Liver (tissue), 9 donors: Measurements from ENCODE around the gene RGS1. TPM values are rescaled to one million over a fixed set of nuclear protein-coding genes. Genes with fewer than 3 reads are reported as not detected.

ENCODE experiments used
- DNase-seq: peaks from one replicate; pipeline ENCODE4 v3.0.0-alpha.2; 2017; ENCODE audit warnings: low spot score
- H3K27ac ChIP-seq, 2 donors: one replicate each; pipeline ENCODE4 v1.7.0; 2013; ENCODE audit warnings: inconsistent platforms in 2 of 2, low read length in 2 of 2, control low read depth in 1 of 2, low read depth in 1 of 2, mild to moderate bottlenecking in 1 of 2
- H3K27me3 ChIP-seq, 4 donors: one replicate each; pipeline versions ENCODE4 v1.6.1 to v1.7.0; 2013; ENCODE audit warnings: low read length in 3 of 4, inconsistent platforms in 1 of 4, mild to moderate bottlenecking in 1 of 4, moderate library complexity in 1 of 4; ENCODE audit not compliant: control insufficient read depth in 4 of 4, insufficient read depth in 4 of 4
- H3K36me3 ChIP-seq, 4 donors: one replicate each; pipeline versions ENCODE4 v1.6.1 to v1.7.0; 2013; ENCODE audit warnings: low read length in 3 of 4, mild to moderate bottlenecking in 3 of 4, low read depth in 1 of 4, moderate library complexity in 1 of 4; ENCODE audit not compliant: control insufficient read depth in 4 of 4, insufficient read depth in 3 of 4
- H3K4me1 ChIP-seq, 4 donors: one replicate each; pipeline versions ENCODE4 v1.6.1 to v1.7.0; 2013; ENCODE audit warnings: low read length in 3 of 4, mild to moderate bottlenecking in 3 of 4, moderate library complexity in 1 of 4; ENCODE audit not compliant: control insufficient read depth in 4 of 4, insufficient read depth in 4 of 4
- H3K4me3 ChIP-seq, 3 donors: one replicate each; pipeline versions ENCODE4 v1.6.1 to v1.7.0; 2013; ENCODE audit warnings: low read length in 3 of 3, control low read depth in 1 of 3, low read depth in 1 of 3, mild to moderate bottlenecking in 1 of 3
- H3K9ac ChIP-seq, 2 donors: one replicate each; pipeline ENCODE4 v1.7.0; 2013; ENCODE audit warnings: low read length in 2 of 2, mild to moderate bottlenecking in 2 of 2, moderate library complexity in 2 of 2, control low read depth in 1 of 2, low read depth in 1 of 2
- H3K9me3 ChIP-seq, 4 donors: one replicate each; pipeline versions ENCODE4 v1.6.1 to v1.7.0; 2013; ENCODE audit warnings: low read length in 3 of 4; ENCODE audit not compliant: control insufficient read depth in 4 of 4
- EGR1 ChIP-seq, 2 donors: IDR thresholded peaks; 2 replicates each; pipeline ENCODE4 v1.6.1; 2016 to 2018; ENCODE audit warnings: antibody characterized with exemption in 2 of 2, low read depth in 2 of 2
- HNF4A ChIP-seq, 2 donors: conservative IDR thresholded peaks; 2 replicates each; pipeline ENCODE4 v1.6.1; 2016; ENCODE audit warnings: antibody characterized with exemption in 2 of 2, mild to moderate bottlenecking in 2 of 2
- HNF4G ChIP-seq: IDR thresholded peaks from 2 replicates; pipeline ENCODE4 v1.6.1; 2016; ENCODE audit warnings: antibody characterized with exemption
- RAD21 ChIP-seq, 2 donors: IDR thresholded peaks; 2 replicates each; pipeline ENCODE4 v1.6.1; 2016; ENCODE audit warnings: antibody characterized with exemption in 2 of 2, mild to moderate bottlenecking in 2 of 2
- RXRA ChIP-seq, 2 donors: IDR thresholded peaks; 2 replicates each; pipeline ENCODE4 v1.6.1; 2017 to 2018; ENCODE audit warnings: antibody characterized with exemption in 2 of 2, mild to moderate bottlenecking in 1 of 2
- SP1 ChIP-seq: IDR thresholded peaks from 2 replicates; pipeline ENCODE4 v1.6.1; 2018; ENCODE audit warnings: antibody characterized with exemption, mild to moderate bottlenecking
- TAF1 ChIP-seq: conservative IDR thresholded peaks from 2 replicates; pipeline ENCODE4 v1.6.1; 2016; ENCODE audit warnings: antibody characterized with exemption, mild to moderate bottlenecking
- YY1 ChIP-seq: IDR thresholded peaks from 2 replicates; pipeline ENCODE4 v1.6.1; 2016; ENCODE audit warnings: antibody characterized with exemption, mild to moderate bottlenecking
- WGBS: extraction: QIAGEN DNeasy Blood & Tissue Kit; methylation state at CpG from one replicate; pipeline ENCODE4 v1.1.7; 2013; 5-methylcytosine and 5-hydroxymethylcytosine counted together
- polyA plus RNA-seq, 2 donors: library from polyadenylated mRNA; stranded (reverse) in 1 of 2; unstranded in 1 of 2; fragments of 200-250 nt in 1 of 2; fragments of >200 nt in 1 of 2; fragmentation: Nextera tagmentation in 1 of 2; extraction: Ambion mirVana in 1 of 2; gene quantifications; one replicate each; pipeline versions ENCODE4 v1.2.1 to v1.2.3, GENCODE V29; 2013 to 2015
- total RNA-seq, 2 donors: library from RNA; depleted of rRNA; stranded (reverse); fragments of >200 nt; gene quantifications; one replicate each; pipeline ENCODE4 v1.2.3, GENCODE V29; 2014
- TF ChIP-seq, protein P1 (sequence below): IDR thresholded peaks from 2 replicates; pipeline ENCODE4 v1.6.1; 2016; ENCODE audit warnings: antibody characterized with exemption, mild to moderate bottlenecking
- TF ChIP-seq, protein P2 (sequence below): IDR thresholded peaks from 2 replicates; pipeline ENCODE4 v1.6.1; 2016; ENCODE audit warnings: antibody characterized with exemption
- TF ChIP-seq, protein P3 (sequence below): fragments of 150-350 bp; IDR thresholded peaks from 2 replicates; pipeline ENCODE4 v1.5.1; 2017; ENCODE audit warnings: improper control_type of control experiment, low read depth, low read length; ENCODE audit not compliant: missing input control
- TF ChIP-seq, protein P4 (sequence below): IDR thresholded peaks from 2 replicates; pipeline ENCODE4 v1.6.1; 2016; ENCODE audit warnings: antibody characterized with exemption
- donor health status: healthy.
- donor health status: healthy.
- donor health status: healthy.
- donor health status: healthy.
- donor health status: healthy.

RGS1 gene
- total and polyA plus RNA-seq, 4 donors: 1.8 to 7.7 (median 6.0) TPM

DNA sequence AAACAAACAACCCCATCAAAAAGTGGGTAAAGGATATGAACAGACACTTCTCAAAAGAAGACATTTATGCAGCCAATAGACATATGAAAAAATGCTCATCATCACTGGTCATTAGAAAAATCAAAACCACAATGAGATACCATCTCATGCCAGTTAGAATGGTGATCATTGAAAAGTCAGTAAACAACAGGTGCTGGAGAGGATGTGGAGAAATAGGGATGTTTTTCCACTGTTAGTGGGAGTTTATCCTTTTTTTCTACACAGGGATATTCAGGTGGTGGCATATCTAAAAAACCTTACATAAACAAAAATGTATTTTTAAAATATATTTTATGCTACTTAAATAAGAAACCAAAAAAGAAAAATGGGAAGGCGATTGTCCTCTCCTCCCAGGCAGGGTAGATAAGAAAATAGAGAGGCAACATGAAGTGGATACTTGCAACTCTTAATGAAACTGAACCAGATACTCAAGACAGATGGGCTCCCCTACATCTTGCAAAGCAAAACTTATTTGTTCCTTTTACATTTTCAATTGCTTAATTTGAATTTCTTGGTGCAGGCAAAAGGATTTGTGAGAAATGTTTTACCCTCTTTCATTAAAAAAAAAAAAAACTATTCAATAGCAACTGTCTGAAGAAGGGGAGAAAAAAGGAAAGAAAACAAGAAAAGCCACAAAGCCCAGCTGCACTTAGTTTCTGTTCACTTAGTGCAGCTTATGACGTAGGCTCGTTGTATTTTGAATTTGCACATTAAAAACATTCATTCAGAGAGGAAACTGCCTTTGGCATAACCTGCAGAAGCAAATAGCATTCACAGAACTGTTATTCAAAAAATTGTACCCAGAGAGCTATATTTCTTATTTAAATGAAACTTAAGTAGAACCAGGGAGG lies 36.9 kb upstream of the RGS1 start (continued):
- TF ChIP-seq, protein P1, sequence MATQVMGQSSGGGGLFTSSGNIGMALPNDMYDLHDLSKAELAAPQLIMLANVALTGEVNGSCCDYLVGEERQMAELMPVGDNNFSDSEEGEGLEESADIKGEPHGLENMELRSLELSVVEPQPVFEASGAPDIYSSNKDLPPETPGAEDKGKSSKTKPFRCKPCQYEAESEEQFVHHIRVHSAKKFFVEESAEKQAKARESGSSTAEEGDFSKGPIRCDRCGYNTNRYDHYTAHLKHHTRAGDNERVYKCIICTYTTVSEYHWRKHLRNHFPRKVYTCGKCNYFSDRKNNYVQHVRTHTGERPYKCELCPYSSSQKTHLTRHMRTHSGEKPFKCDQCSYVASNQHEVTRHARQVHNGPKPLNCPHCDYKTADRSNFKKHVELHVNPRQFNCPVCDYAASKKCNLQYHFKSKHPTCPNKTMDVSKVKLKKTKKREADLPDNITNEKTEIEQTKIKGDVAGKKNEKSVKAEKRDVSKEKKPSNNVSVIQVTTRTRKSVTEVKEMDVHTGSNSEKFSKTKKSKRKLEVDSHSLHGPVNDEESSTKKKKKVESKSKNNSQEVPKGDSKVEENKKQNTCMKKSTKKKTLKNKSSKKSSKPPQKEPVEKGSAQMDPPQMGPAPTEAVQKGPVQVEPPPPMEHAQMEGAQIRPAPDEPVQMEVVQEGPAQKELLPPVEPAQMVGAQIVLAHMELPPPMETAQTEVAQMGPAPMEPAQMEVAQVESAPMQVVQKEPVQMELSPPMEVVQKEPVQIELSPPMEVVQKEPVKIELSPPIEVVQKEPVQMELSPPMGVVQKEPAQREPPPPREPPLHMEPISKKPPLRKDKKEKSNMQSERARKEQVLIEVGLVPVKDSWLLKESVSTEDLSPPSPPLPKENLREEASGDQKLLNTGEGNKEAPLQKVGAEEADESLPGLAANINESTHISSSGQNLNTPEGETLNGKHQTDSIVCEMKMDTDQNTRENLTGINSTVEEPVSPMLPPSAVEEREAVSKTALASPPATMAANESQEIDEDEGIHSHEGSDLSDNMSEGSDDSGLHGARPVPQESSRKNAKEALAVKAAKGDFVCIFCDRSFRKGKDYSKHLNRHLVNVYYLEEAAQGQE: no peak
- no peak for TF ChIP-seq TAF1
- no peak for TF ChIP-seq EGR1 (IDR thresholded peaks at IDR 0.05; ENCODE audit: low read depth in 2 of 2)
- no peak for TF ChIP-seq SP1
- TF ChIP-seq RAD21 (IDR thresholded peaks at IDR 0.05): no peak
- no peak for TF ChIP-seq HNF4A (conservative IDR thresholded peaks at IDR 0.05)
- TF ChIP-seq, protein P2, sequence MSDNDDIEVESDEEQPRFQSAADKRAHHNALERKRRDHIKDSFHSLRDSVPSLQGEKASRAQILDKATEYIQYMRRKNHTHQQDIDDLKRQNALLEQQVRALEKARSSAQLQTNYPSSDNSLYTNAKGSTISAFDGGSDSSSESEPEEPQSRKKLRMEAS: no peak

DNA sequence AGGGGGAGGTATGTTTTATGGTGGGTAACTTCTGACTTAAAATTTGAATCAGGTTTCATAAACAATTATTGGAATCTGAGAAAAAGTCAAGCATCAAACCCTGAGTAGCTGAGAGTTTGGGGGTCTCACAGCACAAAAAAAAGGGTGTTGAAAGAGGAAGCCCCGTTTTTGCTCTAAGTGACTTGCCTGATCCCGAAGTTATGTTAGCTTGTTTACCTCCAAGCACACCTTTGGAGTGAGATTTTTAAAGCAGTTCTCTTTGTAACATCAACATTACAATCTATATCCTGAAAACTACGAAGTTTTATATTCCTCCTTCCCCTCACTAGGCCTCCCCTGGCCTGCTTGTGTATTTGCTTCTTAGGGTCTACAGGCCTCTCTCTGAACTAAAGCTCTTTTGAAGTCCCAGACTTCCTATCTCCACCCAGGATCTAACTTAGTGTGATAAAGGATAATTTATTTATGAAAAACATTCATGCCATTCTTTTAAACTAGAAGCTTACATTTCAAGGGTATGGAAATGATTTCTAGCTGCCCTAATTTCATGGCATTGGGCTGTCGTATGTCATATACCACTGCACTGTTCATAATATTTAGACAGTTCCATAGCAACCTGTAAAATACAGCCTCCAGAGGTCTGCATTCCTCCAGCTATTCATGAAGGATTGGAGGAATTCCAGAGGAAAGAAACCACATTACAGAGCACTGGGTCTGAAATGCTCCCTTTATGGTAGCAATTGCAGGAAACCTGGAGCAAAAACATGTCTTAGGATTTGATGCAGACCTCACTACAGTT lies 36.1 kb upstream of the RGS1 start:
- WGBS: 66% methylated on average over 4 of the region's 4 CpGs
- Histone ChIP-seq H3K4me3 (no peak overlapping the region), H3K27ac (no peak overlapping the region), H3K9me3 (no peaks in the 10 kb centered on the region), H3K27me3 (no peaks in the 10 kb centered on the region), H3K9ac (peak overlapping the region in 1 of 2 donors; percentile 28), H3K36me3 (no peaks in the 10 kb centered on the region), H3K4me1 (no peaks in the 10 kb centered on the region)
- no peak for DNase-seq
- TF ChIP-seq HNF4G (no peak), YY1 (no peak), EGR1 (IDR thresholded peaks at IDR 0.05; ENCODE audit: low read depth in 2 of 2) (no peak), RXRA (IDR thresholded peaks at IDR 0.05) (no peak)
- TF ChIP-seq, protein P3, sequence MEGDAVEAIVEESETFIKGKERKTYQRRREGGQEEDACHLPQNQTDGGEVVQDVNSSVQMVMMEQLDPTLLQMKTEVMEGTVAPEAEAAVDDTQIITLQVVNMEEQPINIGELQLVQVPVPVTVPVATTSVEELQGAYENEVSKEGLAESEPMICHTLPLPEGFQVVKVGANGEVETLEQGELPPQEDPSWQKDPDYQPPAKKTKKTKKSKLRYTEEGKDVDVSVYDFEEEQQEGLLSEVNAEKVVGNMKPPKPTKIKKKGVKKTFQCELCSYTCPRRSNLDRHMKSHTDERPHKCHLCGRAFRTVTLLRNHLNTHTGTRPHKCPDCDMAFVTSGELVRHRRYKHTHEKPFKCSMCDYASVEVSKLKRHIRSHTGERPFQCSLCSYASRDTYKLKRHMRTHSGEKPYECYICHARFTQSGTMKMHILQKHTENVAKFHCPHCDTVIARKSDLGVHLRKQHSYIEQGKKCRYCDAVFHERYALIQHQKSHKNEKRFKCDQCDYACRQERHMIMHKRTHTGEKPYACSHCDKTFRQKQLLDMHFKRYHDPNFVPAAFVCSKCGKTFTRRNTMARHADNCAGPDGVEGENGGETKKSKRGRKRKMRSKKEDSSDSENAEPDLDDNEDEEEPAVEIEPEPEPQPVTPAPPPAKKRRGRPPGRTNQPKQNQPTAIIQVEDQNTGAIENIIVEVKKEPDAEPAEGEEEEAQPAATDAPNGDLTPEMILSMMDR: no peak
- TF ChIP-seq, protein P4, sequence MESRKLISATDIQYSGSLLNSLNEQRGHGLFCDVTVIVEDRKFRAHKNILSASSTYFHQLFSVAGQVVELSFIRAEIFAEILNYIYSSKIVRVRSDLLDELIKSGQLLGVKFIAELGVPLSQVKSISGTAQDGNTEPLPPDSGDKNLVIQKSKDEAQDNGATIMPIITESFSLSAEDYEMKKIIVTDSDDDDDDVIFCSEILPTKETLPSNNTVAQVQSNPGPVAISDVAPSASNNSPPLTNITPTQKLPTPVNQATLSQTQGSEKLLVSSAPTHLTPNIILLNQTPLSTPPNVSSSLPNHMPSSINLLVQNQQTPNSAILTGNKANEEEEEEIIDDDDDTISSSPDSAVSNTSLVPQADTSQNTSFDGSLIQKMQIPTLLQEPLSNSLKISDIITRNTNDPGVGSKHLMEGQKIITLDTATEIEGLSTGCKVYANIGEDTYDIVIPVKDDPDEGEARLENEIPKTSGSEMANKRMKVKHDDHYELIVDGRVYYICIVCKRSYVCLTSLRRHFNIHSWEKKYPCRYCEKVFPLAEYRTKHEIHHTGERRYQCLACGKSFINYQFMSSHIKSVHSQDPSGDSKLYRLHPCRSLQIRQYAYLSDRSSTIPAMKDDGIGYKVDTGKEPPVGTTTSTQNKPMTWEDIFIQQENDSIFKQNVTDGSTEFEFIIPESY: no peak
